Esophagus muscularis mucosa (tissue), 4 donors: ENCODE results near the gene ANKRD40.

Source experiments
- EP300 ChIP-seq: sonication (generic); formaldehyde crosslinking; IDR thresholded peaks from one replicate; pipeline ENCODE4 v1.6.1; 2017; ENCODE audit warnings: antibody characterized with exemption
- POLR2AphosphoS5 ChIP-seq, 2 donors: sonication (generic); formaldehyde crosslinking; IDR thresholded peaks; one replicate each; pipeline ENCODE4 v1.6.1; 2017; ENCODE audit warnings: antibody characterized with exemption in 2 of 2
- TF ChIP-seq, protein P1 (sequence below), 3 experiments: fragments of 200-600 bp in 2 of 3; fragments of 450-650 bp in 1 of 3; sonication (generic) in 2 of 3; IDR thresholded peaks; one replicate each; pipeline ENCODE4 v1.5.1; 2017 to 2019; ENCODE audit warnings: antibody characterized with exemption in 3 of 3, mild to moderate bottlenecking in 2 of 3, moderate library complexity in 1 of 3

DNA sequence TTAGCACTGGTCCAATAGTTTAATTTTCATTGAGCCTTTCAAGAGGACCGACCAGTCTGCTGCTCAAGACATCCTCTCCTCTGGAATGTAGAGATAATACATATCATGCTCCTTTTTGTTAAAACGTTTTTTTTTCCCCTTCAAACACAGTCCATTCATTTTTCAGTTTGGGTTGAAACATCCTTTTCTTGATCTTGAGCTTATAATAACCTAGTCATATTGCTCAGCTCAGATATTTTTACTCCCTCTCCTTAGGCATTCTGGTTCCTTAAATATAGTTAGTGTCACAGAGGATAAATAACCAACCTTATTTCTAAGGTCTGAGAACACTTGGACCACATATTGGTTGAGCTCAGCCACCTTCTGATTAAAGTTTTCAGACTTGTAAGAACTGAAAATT, 46.8 kb upstream of the ANKRD40 start:
- TF ChIP-seq, protein P1, sequence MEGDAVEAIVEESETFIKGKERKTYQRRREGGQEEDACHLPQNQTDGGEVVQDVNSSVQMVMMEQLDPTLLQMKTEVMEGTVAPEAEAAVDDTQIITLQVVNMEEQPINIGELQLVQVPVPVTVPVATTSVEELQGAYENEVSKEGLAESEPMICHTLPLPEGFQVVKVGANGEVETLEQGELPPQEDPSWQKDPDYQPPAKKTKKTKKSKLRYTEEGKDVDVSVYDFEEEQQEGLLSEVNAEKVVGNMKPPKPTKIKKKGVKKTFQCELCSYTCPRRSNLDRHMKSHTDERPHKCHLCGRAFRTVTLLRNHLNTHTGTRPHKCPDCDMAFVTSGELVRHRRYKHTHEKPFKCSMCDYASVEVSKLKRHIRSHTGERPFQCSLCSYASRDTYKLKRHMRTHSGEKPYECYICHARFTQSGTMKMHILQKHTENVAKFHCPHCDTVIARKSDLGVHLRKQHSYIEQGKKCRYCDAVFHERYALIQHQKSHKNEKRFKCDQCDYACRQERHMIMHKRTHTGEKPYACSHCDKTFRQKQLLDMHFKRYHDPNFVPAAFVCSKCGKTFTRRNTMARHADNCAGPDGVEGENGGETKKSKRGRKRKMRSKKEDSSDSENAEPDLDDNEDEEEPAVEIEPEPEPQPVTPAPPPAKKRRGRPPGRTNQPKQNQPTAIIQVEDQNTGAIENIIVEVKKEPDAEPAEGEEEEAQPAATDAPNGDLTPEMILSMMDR (IDR thresholded peaks at IDR 0.05), result no peak
- TF ChIP-seq POLR2AphosphoS5 (IDR thresholded peaks at IDR 0.05), result no peak
- no peak for TF ChIP-seq EP300
